HK-2 (cell line): ENCODE data around the gene RASD2.
"Not testable (repeated sequence)": the region's sequence is repeated elsewhere in the genome, so short reads cannot be mapped to it uniquely, and the experiment has no call there.

Experiments used
- DNase-seq: peaks from one replicate; pipeline ENCODE4 v3.0.0-alpha.2; 2018; ENCODE audit not compliant: unreplicated experiment

RASD2 gene

DNA sequence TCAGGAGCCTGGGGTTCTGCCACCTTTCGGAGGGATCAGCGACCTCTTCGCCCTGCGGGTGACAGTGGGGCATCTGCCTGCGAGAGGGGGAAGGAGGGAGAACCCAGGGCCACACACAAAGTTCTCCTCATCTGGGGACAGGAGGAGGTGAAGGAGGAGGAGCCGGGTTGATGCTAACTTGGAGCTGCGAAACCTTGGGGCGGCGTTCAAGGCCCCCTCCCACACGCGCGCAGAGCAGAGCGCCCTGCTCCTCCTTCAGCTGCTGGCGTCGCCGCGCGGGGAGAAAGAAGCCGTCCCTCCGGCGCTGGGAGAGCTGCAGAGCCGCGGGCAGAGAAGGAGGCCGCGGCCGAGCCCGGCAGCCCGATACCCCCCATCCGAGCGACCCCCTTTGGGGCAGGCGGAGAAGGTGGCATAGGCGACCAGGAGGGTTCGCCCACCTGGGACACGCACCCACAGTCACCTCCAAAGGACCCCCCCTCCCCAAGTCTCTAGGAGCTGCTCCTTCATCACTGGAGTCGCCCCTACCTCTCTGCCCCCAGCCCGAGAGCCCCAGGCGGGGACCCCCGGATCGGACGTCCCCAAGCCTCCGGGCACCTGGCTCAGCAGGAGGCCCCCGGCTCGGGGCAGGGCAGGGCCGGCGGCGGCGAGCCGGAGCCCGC, at the start of gene RASD2:
Gene RASD2, plus strand, starts transcription at position 237 of the 659 bp plus-strand sequence. CDS start 5,979 bp downstream, outside the sequence.
- peak; percentile 65 for DNase-seq

DNA sequence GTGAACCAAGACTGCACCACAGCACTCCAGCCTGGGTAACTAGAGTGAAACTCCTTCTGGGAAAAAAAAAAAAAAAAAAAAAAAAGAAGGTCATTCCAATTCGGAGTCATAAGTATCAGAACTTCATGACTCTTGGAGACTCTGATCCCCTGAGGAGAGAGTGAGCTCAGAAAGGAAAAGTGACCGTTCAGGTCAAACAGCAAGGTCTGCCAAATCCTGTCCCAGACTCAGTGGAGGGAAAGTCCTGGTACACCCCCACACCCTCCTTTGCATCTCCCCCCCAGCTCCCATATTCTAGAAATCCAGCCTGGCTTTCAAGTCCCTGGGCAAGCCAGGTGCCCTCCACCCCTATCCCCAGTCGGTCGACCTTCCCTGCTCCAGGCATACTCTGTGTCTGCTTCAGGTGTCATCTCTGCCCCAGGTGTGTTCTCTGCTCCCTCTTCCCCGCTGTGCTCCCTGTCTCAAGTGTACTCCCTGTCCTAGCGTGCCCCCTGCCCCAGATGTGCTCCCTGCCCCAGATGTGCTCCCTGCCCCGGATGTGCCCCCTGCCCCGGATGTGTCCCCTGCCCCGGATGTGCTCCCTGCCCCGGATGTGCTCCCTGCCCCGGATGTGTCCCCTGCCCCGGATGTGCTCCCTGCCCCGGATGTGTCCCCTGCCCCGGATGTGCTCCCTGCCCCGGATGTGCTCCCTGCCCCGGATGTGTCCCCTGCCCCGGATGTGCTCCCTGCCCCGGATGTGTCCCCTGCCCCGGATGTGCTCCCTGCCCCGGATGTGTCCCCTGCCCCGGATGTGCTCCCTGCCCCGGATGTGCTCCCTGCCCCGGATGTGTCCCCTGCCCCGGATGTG, 49.3 kb upstream of the RASD2 start:
- DNase-seq: not testable (repeated sequence)

DNA sequence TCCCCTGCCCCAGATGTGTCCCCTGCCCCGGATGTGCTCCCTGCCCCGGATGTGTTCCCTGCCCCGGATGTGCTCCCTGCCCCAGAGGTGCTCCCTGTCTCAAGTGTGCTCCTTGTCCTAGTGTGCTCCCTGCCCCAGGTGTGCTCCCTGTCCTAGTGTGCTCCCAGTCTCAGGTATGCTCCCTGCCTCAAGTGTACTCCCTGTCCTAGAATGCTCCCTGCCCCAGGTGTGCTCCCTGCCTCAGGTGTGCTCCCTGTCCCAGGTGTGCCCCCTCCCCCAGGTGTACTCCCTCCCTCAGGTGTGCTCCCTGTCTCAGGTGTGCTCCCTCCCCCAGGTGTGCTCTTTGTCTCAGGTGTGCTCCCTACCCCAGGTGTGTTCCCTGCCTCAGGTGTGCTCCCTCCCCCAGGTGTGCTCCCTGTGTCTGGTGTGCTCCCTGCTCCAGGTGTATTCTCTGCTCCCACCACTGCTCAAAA, 48.7 kb upstream of the RASD2 start:
- DNase-seq: no peak

DNA sequence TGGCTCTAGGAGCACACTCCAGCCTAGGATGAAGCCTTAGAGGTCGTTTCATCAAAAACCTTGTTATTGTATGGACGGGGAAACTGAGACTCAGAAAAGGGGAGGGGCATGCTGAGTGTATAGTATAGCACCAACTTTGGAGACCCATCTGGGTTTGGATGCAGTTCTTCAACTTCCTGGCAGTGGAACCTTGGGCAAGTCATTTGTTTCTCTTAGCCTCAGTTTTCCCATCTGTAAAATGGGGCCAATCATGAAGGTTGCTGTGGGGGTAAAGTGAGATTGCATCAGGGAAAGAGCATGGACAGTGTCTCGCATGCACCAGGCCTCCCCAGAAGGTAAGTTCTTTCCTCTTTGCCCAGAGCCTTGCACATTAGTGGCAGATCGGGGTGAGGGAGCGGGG, 47.6 kb upstream of the RASD2 start:
- DNase-seq: no peak

GRCh38 chr22:35495711-35496110, 44.9 kb upstream of the RASD2 start:
- not testable (repeated sequence) for DNase-seq

DNA sequence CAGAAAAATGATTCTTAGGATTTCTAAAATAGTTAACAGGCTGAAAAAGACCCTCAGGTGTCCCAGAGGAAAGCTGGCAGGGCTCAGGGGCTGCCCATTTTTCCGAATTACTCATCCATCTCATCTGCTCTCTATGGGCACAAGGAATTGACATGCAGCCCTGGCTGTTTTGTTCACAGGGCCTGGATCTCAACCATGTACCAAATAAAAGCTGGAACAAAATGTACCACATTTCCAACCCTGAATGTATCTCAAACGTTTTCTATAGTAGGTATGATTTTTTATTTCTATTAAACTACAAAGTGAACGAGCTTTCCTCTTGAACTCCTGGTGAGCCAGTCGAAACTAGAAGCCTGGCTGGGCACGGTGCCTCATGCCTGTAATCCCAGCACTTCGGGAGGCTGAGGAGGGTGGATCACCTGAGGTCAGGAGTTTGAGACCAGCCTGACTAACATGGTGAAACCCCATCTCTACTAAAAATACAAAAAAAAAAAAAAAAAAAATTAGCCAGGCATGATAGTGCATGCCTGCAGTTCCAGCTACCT, 43.8 kb upstream of the RASD2 start:
- no peak for DNase-seq

DNA sequence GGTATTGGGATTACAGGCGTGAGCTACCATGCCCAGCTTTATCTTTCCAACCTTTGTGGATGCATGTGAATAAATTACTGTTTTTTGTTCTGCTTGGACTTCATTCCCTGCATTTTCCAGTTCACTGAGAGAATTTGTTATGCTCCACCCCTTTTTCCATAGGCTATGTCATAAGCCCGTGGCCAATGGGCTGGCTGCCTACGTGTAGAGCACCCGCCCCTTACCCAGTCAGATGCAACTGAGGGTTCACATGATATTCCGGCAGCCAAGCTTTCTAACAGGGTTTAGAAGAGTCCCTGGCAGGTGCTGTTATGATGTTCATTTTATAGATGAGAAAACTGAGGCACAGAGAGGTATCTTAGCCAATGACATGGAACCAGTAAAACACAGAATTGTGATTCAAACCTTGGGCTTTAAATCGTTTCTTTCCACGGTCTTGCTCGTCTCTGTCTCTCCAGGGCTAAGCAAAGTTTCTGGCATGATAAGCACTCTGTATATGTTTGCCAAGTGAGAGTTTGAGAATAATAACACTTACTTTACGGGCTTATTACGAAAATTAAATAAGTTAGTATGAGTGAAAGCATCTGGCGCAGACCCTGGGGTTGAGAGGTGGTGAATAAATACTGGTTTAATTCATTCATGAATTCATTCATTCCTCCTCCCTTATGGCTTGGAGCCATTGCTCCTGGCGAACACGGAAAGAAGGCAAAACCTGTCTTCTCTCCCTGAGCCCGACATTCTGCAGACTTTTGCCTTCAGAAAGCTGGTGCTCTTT, 42.4 kb upstream of the RASD2 start:
- no peak for DNase-seq

- DNase-seq: no peak
These were observed 37.8 kb upstream of the RASD2 start for GRCh38 chr22:35502836-35503235.

DNA sequence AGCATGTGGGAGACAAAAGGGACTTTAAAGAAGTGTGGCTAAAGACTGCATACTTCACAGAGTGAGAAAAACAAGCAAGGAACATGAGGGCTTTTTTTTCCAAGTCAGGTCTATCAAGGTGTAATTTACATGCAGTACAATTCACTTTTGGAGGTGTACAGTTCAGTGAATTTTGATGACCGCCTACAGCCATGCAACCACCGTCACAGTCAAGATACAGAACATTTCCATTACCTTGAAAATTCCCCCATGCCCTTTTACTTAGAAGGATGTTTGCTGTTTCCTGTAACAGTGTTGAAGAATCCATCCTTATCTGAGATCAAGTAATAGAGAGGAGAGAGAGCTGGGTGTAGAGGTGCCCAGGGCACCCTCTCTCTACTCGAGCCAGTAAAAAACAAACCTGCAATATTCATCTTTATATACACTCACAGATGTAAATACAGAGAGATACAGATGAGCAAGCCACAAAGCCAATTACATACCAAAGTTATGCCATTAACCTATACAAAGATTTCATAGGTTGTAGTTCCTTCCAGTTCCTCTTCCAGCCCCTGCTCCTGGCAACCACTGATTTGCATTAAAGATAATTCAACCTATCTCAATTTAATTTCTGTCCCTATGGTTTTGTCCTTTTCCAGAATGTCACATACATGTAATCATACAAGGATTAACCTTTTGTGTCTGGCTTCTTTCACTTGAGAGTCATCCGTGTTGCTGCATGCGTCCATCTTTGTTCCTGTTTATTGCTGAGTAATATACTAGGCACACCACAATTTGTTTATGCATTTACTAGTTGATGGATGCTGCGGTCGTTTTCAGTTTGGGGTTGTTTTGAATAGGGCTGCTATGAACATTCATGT, 35.0 kb upstream of the RASD2 start:
- DNase-seq: no peak

GRCh38 chr22:35506259-35506570, 34.4 kb upstream of the RASD2 start:
- no peak for DNase-seq

DNA sequence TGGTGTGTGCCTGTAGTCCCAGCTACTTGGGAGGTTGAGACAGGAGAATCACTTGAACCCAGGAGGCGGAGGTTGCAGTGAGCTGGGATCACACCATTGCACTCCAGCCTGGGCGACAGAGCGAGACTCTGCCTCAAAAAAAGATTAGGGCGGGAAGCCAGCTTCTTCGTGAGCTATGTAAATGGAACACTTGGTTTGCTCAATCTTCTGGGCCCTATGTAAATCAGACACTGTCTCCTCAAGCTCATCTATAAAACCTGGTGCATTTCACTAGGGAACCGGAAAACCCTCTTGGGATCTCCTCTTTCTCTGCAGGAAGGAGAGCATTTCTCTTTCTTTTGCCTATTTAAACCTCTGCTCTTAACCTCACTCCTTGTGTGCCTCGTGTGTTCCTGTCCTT, 32.8 kb upstream of the RASD2 start:
- DNase-seq: not testable (repeated sequence)

- DNase-seq: no peak
These were observed 31.2 kb upstream of the RASD2 start for GRCh38 chr22:35509451-35509850.

GRCh38 chr22:35509960-35510359, 30.7 kb upstream of the RASD2 start:
- DNase-seq: no peak

DNA sequence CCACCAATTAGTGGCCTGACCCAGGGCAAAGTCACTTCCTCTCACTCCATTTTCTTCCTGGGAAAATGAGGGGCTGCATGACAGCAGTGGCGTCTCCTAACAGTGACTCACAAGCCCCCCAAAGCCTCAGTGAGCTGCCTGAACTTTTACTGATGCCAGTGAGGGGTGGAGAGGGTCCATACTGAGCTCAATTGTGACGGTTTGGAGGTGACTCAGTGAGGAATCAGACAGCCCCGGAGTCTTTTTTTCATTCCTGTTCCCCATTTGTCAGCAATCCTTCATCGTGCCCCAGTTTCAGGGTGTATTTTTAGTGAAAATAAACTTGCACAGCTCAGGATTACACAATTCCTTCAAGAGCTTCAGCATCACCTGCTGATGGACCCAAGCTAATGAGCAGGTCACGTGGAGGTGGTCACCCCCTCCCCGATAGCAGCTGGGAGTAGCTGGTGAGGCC, 30.1 kb upstream of the RASD2 start:
- DNase-seq: no peak

DNA sequence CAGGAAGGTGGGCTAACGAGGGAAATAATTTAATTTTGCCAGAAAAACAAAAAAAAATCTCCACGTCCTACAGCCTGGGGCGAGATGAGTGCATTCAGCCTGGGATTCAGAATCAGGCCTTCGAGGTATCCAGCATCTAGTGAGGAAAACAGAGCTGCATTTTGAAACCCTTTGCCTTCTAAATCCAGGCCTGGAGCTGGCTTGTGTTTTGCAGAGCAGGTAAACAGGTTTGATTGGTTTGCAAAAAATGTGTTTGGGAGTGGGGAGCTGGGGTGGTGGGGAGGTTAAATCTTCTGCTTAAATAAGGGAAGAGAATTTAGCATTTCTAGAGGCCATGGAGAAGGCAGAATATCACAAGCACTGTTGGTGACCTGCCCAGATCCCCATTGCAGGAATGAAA, 29.7 kb upstream of the RASD2 start:
- DNase-seq: no peak

- no peak for DNase-seq
These were observed 26.3 kb upstream of the RASD2 start for GRCh38 chr22:35514366-35514765.

GRCh38 chr22:35515952-35516351, 24.7 kb upstream of the RASD2 start:
- not testable (repeated sequence) for DNase-seq

GRCh38 chr22:35516723-35517122, 23.9 kb upstream of the RASD2 start:
- DNase-seq: no peak

DNA sequence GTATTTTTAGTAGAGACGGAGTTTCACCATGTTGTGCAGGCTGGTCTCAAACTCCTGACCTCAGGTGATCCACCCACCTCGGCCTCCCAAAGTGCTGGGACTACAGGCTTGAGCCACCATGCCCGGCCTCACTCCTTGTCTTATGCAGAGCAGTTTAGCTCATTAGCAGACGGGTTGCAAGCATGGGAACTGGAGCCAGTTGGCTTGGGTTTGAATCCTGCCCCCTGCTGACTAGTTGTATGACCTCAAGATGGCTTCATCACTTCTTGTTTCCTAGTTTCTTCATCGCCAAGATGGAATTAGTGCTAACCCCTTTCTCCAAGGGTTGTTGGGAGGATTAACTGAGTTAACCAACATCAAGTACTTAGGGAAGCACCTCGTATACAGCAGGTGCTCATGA, 23.4 kb upstream of the RASD2 start:
- DNase-seq: no peak

DNA sequence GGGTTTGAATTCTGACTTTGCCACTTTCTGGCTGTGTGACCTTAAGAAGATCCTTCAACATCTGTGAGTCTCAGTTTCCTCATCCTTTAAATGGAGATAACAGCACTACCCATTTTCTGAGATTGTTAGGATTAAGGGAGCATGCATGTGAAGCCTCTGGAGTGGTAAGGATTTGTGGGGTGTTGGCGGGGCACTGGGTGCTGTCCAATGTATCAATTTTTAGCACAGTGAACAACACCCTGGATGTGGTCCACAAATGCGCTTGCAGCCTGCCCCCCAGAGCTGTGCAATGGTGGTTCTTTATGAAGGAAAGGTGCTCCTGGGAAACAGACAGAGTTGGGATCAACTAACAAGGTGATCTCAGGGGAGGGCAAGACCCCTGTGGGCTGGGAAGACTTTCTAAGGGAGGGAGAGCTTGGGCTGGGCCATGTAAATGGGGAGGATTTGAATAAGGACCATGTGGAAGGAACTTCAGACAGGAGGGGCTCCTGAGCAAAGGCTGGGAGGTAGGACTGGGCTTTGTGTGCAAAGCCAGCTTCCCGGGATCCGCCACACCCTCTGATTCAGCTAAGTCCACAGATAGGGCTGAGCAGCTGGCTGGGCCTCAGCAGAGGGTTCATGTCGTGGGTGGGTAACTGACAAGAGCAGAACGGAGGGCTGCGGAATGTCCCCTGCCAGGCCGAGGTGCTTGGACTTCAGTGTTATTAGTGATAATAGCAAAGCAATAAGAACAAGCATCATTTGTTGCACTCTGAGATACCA, 22.7 kb upstream of the RASD2 start:
- no peak for DNase-seq
